Skeletal muscle satellite cell (primary cell): ENCODE results near the gene IL17C.
"Not testable (repeated sequence)": the region's sequence is repeated elsewhere in the genome, so short reads cannot be mapped to it uniquely, and the experiment has no call there.

Experiments
- H3K27me3 ChIP-seq: 2 replicates; pipeline ENCODE4 v1.7.0; 2013; ENCODE audit warnings: low read length; ENCODE audit not compliant: control insufficient read depth, insufficient read depth
- H3K36me3 ChIP-seq: 2 replicates; pipeline ENCODE4 v1.7.0; 2013; ENCODE audit warnings: mild to moderate bottlenecking, control low read depth, low read length; ENCODE audit not compliant: insufficient read depth
- H3K4me1 ChIP-seq: 2 replicates; pipeline ENCODE4 v1.7.0; 2013; ENCODE audit warnings: low read length; ENCODE audit not compliant: control insufficient read depth, insufficient read depth
- H3K4me2 ChIP-seq: 2 replicates; pipeline ENCODE4 v1.7.0; 2013; ENCODE audit warnings: mild to moderate bottlenecking, low read length
- H3K4me3 ChIP-seq: 2 replicates; pipeline ENCODE4 v1.7.0; 2013; ENCODE audit warnings: low read length
- H3K9ac ChIP-seq: 2 replicates; pipeline ENCODE4 v1.7.0; 2013; ENCODE audit warnings: mild to moderate bottlenecking, low read depth, low read length, moderate library complexity
- H3K9me3 ChIP-seq: replicated peaks from 2 replicates; pipeline ENCODE4 v1.7.0; 2013; ENCODE audit warnings: mild to moderate bottlenecking, control low read depth, low read length

IL17C gene

GRCh38 chr16:88657371-88657770, 19.0 kb downstream of the IL17C start:
- Histone ChIP-seq H3K4me2 (no peak overlapping the region), H3K9me3 (no peaks in the 10 kb centered on the region), H3K4me1 (peaks cover 5% of the 10 kb centered on the region), H3K9ac (no peak overlapping the region), H3K27me3 (no peaks in the 10 kb centered on the region), H3K36me3 (peaks cover 21% of the 10 kb centered on the region), H3K4me3 (no peak overlapping the region)

DNA sequence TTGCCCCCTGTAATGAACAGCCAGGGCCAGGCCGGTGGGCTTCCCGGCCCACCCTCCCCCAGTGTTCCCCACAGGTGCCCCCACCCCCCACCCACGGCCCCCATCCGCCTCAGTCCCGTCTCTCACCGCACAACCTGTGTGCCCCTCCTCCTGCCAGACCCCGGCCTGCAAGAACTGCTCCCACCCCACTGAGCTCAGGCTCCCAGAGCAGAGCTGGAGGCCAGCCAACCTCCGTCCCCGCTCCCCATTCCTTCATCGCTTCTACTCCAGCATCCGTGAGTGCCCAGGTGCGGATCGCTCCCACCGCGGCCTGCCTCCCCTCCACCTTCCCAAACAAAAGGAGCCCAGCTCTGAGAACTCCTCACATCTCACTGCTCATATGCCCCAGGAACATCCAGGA, 20.3 kb downstream of the IL17C start:
- Histone ChIP-seq H3K9me3 (no peaks in the 10 kb centered on the region), H3K27me3 (no peaks in the 10 kb centered on the region), H3K36me3 (peaks cover 15% of the 10 kb centered on the region), H3K4me1 (peaks cover 5% of the 10 kb centered on the region), H3K4me3 (no peak overlapping the region), H3K9ac (no peak overlapping the region), H3K4me2 (no peak overlapping the region)

- peaks cover 15% of the 10 kb centered on the region for H3K36me3 ChIP-seq
- H3K4me1 ChIP-seq, result peaks cover 5% of the 10 kb centered on the region
- no peaks in the 10 kb centered on the region for H3K9me3 ChIP-seq
- no peak overlapping the region for H3K9ac ChIP-seq
- H3K27me3 ChIP-seq, result no peaks in the 10 kb centered on the region
- H3K4me3 ChIP-seq, result no peak overlapping the region
- no peak overlapping the region for H3K4me2 ChIP-seq
These were observed 20.8 kb downstream of the IL17C start for GRCh38 chr16:88659160-88659559.

DNA sequence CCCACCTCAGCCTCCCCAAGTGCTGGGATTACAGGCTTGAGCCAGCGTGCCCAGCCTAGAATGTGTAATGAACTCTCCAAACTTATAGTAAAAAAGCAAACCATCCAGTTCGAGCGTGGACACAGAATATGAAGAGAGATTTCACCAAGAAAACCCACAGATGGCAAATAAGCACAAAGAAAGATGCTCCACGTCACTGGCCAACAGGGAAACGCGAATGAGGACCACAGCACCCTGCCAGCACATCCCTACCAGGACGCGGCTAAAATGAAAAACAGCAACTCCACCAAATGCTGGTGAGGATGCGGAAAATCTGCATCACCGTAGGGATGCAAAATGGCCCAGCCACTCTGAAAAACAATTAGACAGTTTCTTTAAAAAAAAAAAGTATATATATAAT, 23.1 kb downstream of the IL17C start:
- Histone ChIP-seq H3K9ac (no peak overlapping the region), H3K36me3 (peaks cover 7% of the 10 kb centered on the region), H3K27me3 (no peaks in the 10 kb centered on the region), H3K4me2 (peak overlapping the region; percentile 57), H3K9me3 (no peaks in the 10 kb centered on the region), H3K4me1 (peaks cover 5% of the 10 kb centered on the region), H3K4me3 (peak overlapping the region; percentile 8)

GRCh38 chr16:88662222-88662842, 24.0 kb downstream of the IL17C start:
- Histone ChIP-seq H3K4me2 (peak overlapping the region; percentile 99), H3K36me3 (no peaks in the 10 kb centered on the region), H3K9ac (peak overlapping the region; percentile 92), H3K27me3 (no peaks in the 10 kb centered on the region), H3K4me1 (peaks cover 5% of the 10 kb centered on the region), H3K4me3 (peak overlapping the region; percentile 97), H3K9me3 (no peaks in the 10 kb centered on the region)

- Histone ChIP-seq H3K4me1 (peaks cover 5% of the 10 kb centered on the region), H3K9me3 (no peaks in the 10 kb centered on the region), H3K4me2 (peak within 1 kb of the TSS; percentile 99), H3K9ac (peak within 1 kb of the TSS; percentile 92), H3K4me3 (peak within 1 kb of the TSS; percentile 97), H3K27me3 (no peaks in the 10 kb centered on the region), H3K36me3 (no peaks in the 10 kb centered on the region)
These were observed 24.7 kb downstream of the IL17C start, which contains the start of gene MVD for GRCh38 chr16:88662843-88663606. MVD (minus strand) TSS chr16:88663091; CDS start chr16:88663080, 11 bp downstream.

GRCh38 chr16:88665148-88665547, 26.8 kb downstream of the IL17C start:
- H3K4me1 ChIP-seq, result peaks cover 5% of the 10 kb centered on the region
- H3K36me3 ChIP-seq, result no peaks in the 10 kb centered on the region
- no peak overlapping the region for H3K9ac ChIP-seq
- H3K4me2 ChIP-seq, result no peak overlapping the region
- H3K27me3 ChIP-seq, result no peaks in the 10 kb centered on the region
- H3K9me3 ChIP-seq, result no peaks in the 10 kb centered on the region
- H3K4me3 ChIP-seq, result no peak overlapping the region

- no peak overlapping the region for H3K4me2 ChIP-seq
- peaks cover 5% of the 10 kb centered on the region for H3K4me1 ChIP-seq
- H3K27me3 ChIP-seq, result no peaks in the 10 kb centered on the region
- H3K9me3 ChIP-seq, result no peaks in the 10 kb centered on the region
- no peaks in the 10 kb centered on the region for H3K36me3 ChIP-seq
- no peak overlapping the region for H3K4me3 ChIP-seq
- no peak overlapping the region for H3K9ac ChIP-seq
These were observed 27.2 kb downstream of the IL17C start for GRCh38 chr16:88665570-88665969.

- no peak overlapping the region for H3K9ac ChIP-seq
- no peaks in the 10 kb centered on the region for H3K36me3 ChIP-seq
- no peaks in the 10 kb centered on the region for H3K27me3 ChIP-seq
- H3K4me2 ChIP-seq, result no peak overlapping the region
- H3K9me3 ChIP-seq, result no peaks in the 10 kb centered on the region
- H3K4me1 ChIP-seq, result no peaks in the 10 kb centered on the region
- no peak overlapping the region for H3K4me3 ChIP-seq
These were observed 29.1 kb downstream of the IL17C start for GRCh38 chr16:88667461-88667860.

DNA sequence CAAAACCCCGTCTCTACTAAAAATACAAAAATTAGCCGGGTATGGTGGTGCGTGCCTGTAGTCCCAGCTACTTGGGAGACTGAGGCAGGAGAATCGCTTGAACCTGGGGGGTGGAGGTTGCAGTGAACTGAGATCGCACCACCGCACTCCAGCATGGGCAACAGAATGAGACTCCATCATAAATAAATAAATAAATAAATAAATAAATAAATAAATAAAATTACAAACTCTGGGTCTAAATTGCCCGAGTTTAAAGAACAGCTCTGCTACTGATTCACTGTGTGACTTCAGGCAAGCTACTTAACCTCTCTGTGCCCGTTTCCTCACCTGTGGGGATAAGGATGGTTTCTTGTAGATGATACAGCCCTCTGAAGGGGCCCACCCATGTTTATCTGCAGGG, 31.1 kb downstream of the IL17C start:
- H3K9me3 ChIP-seq, H3K4me1 ChIP-seq, H3K4me3 ChIP-seq, H3K36me3 ChIP-seq, H3K27me3 ChIP-seq, H3K9ac ChIP-seq, H3K4me2 ChIP-seq: not testable (repeated sequence)

- H3K9ac ChIP-seq, result no peak overlapping the region
- H3K27me3 ChIP-seq, result no peaks in the 10 kb centered on the region
- peaks cover 3% of the 10 kb centered on the region for H3K36me3 ChIP-seq
- no peaks in the 10 kb centered on the region for H3K4me1 ChIP-seq
- no peak overlapping the region for H3K4me3 ChIP-seq
- H3K4me2 ChIP-seq, result no peak overlapping the region
- H3K9me3 ChIP-seq, result no peaks in the 10 kb centered on the region
These were observed 31.6 kb downstream of the IL17C start for GRCh38 chr16:88669980-88670379.

DNA sequence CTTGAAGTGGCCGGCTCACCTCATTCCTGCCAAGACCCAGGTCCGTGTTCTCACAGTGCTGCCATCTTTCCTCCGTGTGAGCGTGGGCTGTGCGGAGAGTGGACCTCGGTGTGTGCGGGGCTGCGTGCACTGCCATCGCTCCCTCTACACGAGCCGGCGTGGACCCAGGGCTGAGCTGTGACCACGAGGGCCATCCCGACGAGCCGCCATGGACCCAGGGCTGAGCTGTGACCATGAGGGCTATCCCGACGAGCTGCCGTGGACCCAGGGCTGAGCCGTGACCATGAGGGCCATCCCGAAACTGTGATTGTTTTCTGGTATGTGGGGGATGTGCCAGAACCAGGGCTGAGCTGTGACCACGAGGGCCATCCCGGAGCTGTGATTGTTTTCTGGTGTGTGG, 33.4 kb downstream of the IL17C start:
- H3K9me3 ChIP-seq, result no peaks in the 10 kb centered on the region
- no peaks in the 10 kb centered on the region for H3K4me1 ChIP-seq
- H3K9ac ChIP-seq, result no peak overlapping the region
- H3K36me3 ChIP-seq, result peaks cover 3% of the 10 kb centered on the region
- no peak overlapping the region for H3K4me3 ChIP-seq
- H3K4me2 ChIP-seq, result no peak overlapping the region
- peaks cover 8% of the 10 kb centered on the region for H3K27me3 ChIP-seq
